H1 (cell line): ENCODE measurements around the gene SNRNP200. TPM values are rescaled to one million over a fixed set of nuclear protein-coding genes. Genes with fewer than 3 reads are reported as not detected.

ENCODE experiments used
- ASH2L ChIP-seq: fragments of 200-600, 300-600 bp; sonication (generic); IDR thresholded peaks from one replicate; pipeline ENCODE4 v1.7.1; 2017; ENCODE audit warnings: low read length
- EP300 ChIP-seq, 2 experiments: IDR thresholded peaks; 1 replicate in 1 of 2; 2 replicates in 1 of 2; pipeline ENCODE4 v1.6.1; 2011 to 2012; ENCODE audit warnings: low read depth in 2 of 2, low read length in 2 of 2, mild to moderate bottlenecking in 2 of 2, borderline replicate concordance in 1 of 2, inconsistent platforms in 1 of 2, moderate library complexity in 1 of 2
- EZH2 ChIP-seq: fragments of 200-600 bp; sonication (generic); IDR thresholded peaks from 2 replicates; pipeline ENCODE4 v1.7.1; 2012; ENCODE audit warnings: low read depth, mild to moderate bottlenecking, moderate library complexity, low read length, inconsistent platforms; ENCODE audit not compliant: severe bottlenecking
- HDAC6 ChIP-seq: IDR thresholded peaks from one replicate; pipeline ENCODE4 v1.7.1; 2012; ENCODE audit warnings: low read depth, mild to moderate bottlenecking, inconsistent platforms, low read length, moderate library complexity
- MAX ChIP-seq: IDR thresholded peaks from 2 replicates; pipeline ENCODE4 v1.6.1; 2012; ENCODE audit warnings: inconsistent platforms
- RXRA ChIP-seq: IDR thresholded peaks from 2 replicates; pipeline ENCODE4 v1.6.1; 2011; ENCODE audit warnings: low read depth, mild to moderate bottlenecking, low read length, moderate library complexity; ENCODE audit not compliant: insufficient read depth
- SAP30 ChIP-seq: fragments of 300-600 bp; sonication (generic); IDR thresholded peaks from 2 replicates; pipeline ENCODE4 v1.7.1; 2012; ENCODE audit warnings: low read length, moderate library complexity, mild to moderate bottlenecking, inconsistent platforms; ENCODE audit not compliant: insufficient read depth, insufficient replicate concordance
- SIX5 ChIP-seq: IDR thresholded peaks from 2 replicates; pipeline ENCODE4 v1.6.1; 2011; ENCODE audit warnings: mild to moderate bottlenecking, low read depth, low read length
- SRF ChIP-seq: IDR thresholded peaks from 2 replicates; pipeline ENCODE4 v1.6.1; 2011; ENCODE audit warnings: mild to moderate bottlenecking, low read depth, low read length, moderate library complexity
- polyA plus RNA-seq, 7 experiments: library from polyadenylated mRNA; depleted of rRNA in 3 of 7; stranded (reverse) in 5 of 7; unstranded in 2 of 7; fragments of >200 nt in 5 of 7; fragments of 200-250 nt in 2 of 7; gene quantifications; 1 replicate in 5 of 7; 2 replicates in 1 of 7; 4 replicates in 1 of 7; pipeline versions ENCODE4 v1.2.1 to v1.2.3, GENCODE V29; 2011 to 2013; ENCODE audit warnings: missing spikeins in 2 of 7, mixed read lengths in 2 of 7
- total RNA-seq: library from RNA; stranded (reverse); fragmentation: NEBNext Ultra II Directional; extraction: Animal tissue kit (Norgen Biotek cat#: 25700); gene quantifications from 2 replicates; pipeline ENCODE4 v1.2.1, GENCODE V29; 2021

The SNRNP200 gene
- total and polyA plus RNA-seq, 2 of the 8 experiments (the other 6 are each of a cell fraction or from before 2014, with no cell fraction given) = 190 to 289 TPM

- TF ChIP-seq SAP30 (no peak), MAX (no peak), EZH2 (no peak), EP300 (IDR thresholded peaks at IDR 0.05; ENCODE audit: borderline replicate concordance in 1 of 2, low read depth in 2 of 2, low read length in 2 of 2) (no peak), RXRA (no peak), SIX5 (no peak), SRF (no peak), ASH2L (no peak), HDAC6 (no peak)
These were observed 43.9 kb downstream of the SNRNP200 start (continued) for GRCh38 chr2:96261328-96262003.
